ENCODE measurements around the gene NEU4. TPM values are rescaled to one million over a fixed set of nuclear protein-coding genes. Genes with fewer than 3 reads are reported as not detected.

Gene NEU4
- total and polyA plus RNA-seq, 9 of the 15 experiments (the other 6 are each of a cell fraction or from before 2014, with no cell fraction given), result 0.01 to 0.40 TPM; not detected in 7

DNA sequence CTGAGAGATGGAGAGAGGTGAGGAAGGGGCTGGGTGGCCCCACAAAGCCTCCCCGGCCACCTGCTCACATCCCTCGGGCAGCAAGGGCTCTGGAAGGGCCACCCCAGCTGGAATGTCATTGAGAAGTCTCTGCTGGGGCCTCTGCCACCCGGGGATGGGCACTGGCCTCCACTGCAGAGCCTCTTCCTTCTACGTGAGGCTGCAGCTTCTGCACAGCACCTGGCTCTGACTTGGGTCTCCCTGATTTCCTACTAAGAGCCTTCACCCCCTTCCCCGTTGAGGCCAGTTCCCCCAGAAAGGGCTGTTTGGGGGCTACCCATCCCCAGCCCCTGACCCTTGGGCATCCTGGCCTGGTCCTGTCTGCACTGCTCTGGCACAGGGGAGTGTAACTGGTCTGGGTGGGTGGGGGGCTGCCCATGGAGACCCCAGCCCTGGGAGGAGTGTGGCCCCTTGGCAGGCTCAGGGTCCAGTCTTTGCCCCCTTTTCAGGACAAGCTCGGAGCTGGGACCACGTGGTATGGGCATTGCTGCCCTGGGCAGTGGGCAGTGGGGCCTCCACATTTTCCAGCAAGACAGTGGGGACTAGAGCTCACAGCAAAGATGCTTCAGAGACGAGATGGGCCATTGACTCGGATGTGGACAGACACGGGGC lies 44.1 kb downstream of the NEU4 start (continued):
- TF ChIP-seq, protein P1, sequence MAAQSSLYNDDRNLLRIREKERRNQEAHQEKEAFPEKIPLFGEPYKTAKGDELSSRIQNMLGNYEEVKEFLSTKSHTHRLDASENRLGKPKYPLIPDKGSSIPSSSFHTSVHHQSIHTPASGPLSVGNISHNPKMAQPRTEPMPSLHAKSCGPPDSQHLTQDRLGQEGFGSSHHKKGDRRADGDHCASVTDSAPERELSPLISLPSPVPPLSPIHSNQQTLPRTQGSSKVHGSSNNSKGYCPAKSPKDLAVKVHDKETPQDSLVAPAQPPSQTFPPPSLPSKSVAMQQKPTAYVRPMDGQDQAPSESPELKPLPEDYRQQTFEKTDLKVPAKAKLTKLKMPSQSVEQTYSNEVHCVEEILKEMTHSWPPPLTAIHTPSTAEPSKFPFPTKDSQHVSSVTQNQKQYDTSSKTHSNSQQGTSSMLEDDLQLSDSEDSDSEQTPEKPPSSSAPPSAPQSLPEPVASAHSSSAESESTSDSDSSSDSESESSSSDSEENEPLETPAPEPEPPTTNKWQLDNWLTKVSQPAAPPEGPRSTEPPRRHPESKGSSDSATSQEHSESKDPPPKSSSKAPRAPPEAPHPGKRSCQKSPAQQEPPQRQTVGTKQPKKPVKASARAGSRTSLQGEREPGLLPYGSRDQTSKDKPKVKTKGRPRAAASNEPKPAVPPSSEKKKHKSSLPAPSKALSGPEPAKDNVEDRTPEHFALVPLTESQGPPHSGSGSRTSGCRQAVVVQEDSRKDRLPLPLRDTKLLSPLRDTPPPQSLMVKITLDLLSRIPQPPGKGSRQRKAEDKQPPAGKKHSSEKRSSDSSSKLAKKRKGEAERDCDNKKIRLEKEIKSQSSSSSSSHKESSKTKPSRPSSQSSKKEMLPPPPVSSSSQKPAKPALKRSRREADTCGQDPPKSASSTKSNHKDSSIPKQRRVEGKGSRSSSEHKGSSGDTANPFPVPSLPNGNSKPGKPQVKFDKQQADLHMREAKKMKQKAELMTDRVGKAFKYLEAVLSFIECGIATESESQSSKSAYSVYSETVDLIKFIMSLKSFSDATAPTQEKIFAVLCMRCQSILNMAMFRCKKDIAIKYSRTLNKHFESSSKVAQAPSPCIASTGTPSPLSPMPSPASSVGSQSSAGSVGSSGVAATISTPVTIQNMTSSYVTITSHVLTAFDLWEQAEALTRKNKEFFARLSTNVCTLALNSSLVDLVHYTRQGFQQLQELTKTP (IDR thresholded peaks at IDR 0.05; ENCODE audit: low read depth in 1 of 2, partially characterized antibody in 2 of 2), result no peak
- TF ChIP-seq FOSL1 (tag; conservative IDR thresholded peaks at IDR 0.05) (no peak), DPF2 (IDR thresholded peaks at IDR 0.05) (no peak), ZNF134 (CRISPR knock-in tag; conservative IDR thresholded peaks at IDR 0.05) (no peak), KHSRP (IDR thresholded peaks at IDR 0.05) (no peak)

DNA sequence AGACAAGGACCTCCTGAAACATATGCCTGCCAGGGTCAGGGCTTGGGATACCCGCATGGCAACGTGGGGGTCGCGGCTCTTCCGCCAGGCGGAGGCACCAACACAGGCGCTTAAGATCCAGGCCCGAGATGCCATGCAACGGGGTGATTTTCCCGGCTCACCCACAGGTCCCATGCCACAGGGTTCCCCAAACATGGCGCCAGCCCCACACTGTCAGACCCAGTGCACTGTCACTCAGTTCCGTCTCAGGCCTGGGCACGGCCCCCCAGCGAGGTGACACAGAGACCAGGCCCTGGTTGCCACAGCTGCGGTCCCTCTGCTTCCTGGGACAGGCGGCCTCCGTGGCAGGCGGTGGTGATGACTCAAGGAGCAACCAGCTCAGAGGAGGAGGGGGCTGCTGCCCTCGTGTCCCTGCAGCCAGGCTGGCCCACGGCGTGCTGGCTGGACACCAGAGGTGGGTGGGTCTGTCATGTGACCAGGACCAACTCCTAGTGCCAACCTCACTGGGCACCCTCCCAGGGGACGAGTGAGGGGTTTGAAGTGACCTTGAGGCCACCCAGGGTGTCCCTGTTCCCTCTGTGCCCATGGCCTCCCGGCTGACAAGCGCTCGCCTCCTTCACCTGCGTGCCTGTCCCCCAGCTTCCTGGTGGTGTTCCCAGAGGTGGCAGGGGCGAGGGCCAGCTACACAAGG lies 44.8 kb downstream of the NEU4 start:
- CTCF ChIA-PET (ENCODE audit: low intra/inter-chr PET ratio), result no interaction called here
- H3K27ac ChIP-seq (ENCODE audit: extremely low read depth, low read depth, low read length), result no peak overlapping the region
- TF ChIP-seq PTBP1 (IDR thresholded peaks at IDR 0.05; ENCODE audit: low read depth, low read length) (no peak), NFATC3 (IDR thresholded peaks at IDR 0.05) (no peak), HNRNPK (IDR thresholded peaks at IDR 0.05; ENCODE audit: low read depth, low read length, poor library complexity, severe bottlenecking) (no peak), ZNF311 (CRISPR knock-in tag; IDR thresholded peaks at IDR 0.05) (no peak)
- TF ChIP-seq, protein P2, sequence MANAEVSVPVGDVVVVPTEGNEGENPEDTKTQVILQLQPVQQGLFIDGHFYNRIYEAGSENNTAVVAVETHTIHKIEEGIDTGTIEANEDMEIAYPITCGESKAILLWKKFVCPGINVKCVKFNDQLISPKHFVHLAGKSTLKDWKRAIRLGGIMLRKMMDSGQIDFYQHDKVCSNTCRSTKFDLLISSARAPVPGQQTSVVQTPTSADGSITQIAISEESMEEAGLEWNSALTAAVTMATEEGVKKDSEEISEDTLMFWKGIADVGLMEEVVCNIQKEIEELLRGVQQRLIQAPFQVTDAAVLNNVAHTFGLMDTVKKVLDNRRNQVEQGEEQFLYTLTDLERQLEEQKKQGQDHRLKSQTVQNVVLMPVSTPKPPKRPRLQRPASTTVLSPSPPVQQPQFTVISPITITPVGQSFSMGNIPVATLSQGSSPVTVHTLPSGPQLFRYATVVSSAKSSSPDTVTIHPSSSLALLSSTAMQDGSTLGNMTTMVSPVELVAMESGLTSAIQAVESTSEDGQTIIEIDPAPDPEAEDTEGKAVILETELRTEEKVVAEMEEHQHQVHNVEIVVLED (CRISPR knock-in tag; IDR thresholded peaks at IDR 0.05), result no peak
- no peaks in the 10 kb centered on the region for H4K20me1 ChIP-seq (replicated peaks; ENCODE audit: control insufficient read depth, insufficient read depth, low read length)
- no peak overlapping the region for H3K9ac ChIP-seq (ENCODE audit: insufficient read depth in 1 of 2, low read depth in 2 of 2, low read length in 2 of 2)
- intact Hi-C loops (cut with micrococcal nuclease), result no loop called here
- no peak for ATAC-seq
- H3K4me1 ChIP-seq (replicated peaks in 1 of 2; ENCODE audit: control insufficient read depth in 2 of 2, insufficient read depth in 2 of 2, low read length in 2 of 2), result peaks cover 0 to 73% of the 10 kb centered on the region in 2 experiments; a peak in 3 of 5 replicates
- in situ Hi-C loops (cut with MboI), result no loop called here
- no peaks in the 10 kb centered on the region for H3K27me3 ChIP-seq (ENCODE audit: control insufficient read depth in 2 of 2, insufficient read depth in 2 of 2, low read length in 2 of 2)
- peak in 1 of 4 experiments; percentile 5 for DNase-seq (ENCODE audit: extremely low read depth in 1 of 4, low spot score in 3 of 4)
- WGBS (ENCODE audit: insufficient coverage, low coverage, missing lambda C conversion rate), result 42% methylated on average over 13 of the region's 27 CpGs
- H3K4me3 ChIP-seq, result no peak overlapping the region
- no peak overlapping the region for H3K4me2 ChIP-seq (ENCODE audit: insufficient read depth, low read length)
- no peak for FAIRE-seq
- no peak overlapping the region for H2AFZ ChIP-seq (ENCODE audit: low read depth, low read length)
- H3K9me3 ChIP-seq (replicated peaks; ENCODE audit: control insufficient read depth, insufficient read depth, low read depth, low read length), result no peaks in the 10 kb centered on the region
- no peaks in the 10 kb centered on the region for H3K79me2 ChIP-seq (ENCODE audit: control insufficient read depth, insufficient read depth, low read length)
- H3K36me3 ChIP-seq (ENCODE audit: control insufficient read depth, insufficient read depth, low read length), result no peaks in the 10 kb centered on the region
- no TSS peak for BruUV-seq (replicated peaks)
- no peaks in the 10 kb centered on the region for H3K9me1 ChIP-seq (ENCODE audit: control insufficient read depth, insufficient read depth, low read length)
- POLR2A ChIA-PET, result interaction anchor here (0.9 to 1.1 kb wide), 2 partner anchors 12 to 45 kb away, joined by 3 to 4 read pairs; no protein-coding TSS in a partner anchor

Measured in K562 (cell line).